Stimulated activated CD8-positive, alpha-beta memory T cell treated with anti-CD3 and anti-CD28 coated beads, Interleukin-4, amount 100 ng/mL, for 1 hour (primary cell): ENCODE data around the gene CRIP3.

ENCODE experiments used
- DNase-seq, 2 donors: peaks; one replicate each; pipeline ENCODE4 v3.0.0-alpha.2; 2020; ENCODE audit warnings: low read depth in 2 of 2, low spot score in 1 of 2

The CRIP3 gene

DNA sequence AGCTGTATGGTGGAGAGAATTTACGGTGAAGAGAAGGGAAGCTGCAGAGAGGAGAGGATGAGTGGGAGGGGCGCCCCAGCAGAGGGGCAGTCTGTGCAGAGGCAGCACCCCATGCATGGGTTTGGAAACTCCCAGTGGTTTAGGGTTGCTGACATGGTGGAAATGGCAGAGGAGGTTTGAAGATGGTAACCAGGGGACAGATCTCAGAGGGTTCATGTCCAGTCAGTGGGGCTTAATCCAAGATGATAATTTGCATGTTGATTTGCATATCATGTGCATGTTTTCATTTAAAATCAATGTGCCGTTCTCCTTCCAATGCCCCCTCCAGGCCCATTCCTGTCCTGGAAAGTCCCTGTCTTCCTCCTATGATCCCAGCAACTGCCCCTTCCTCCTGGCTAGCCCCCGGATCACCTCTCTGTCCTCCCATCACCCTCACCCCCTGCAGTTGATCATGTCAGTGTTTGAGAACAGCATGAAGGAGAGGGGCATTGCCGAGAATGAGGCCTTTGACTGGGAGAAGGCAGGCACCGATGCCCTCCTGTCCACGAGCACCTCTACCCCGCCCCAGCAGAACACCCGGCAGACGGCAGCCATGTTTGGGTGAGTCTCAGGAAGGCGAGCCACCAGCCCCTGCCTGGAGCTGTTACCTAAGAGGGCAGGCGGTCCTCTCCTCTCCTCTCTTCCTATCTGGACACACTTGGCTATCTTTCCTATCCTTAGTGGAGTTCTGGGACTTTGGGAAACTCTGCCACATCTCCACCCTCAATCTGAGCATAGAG lies 51.1 kb downstream of the CRIP3 start:
- DNase-seq = no peak

DNA sequence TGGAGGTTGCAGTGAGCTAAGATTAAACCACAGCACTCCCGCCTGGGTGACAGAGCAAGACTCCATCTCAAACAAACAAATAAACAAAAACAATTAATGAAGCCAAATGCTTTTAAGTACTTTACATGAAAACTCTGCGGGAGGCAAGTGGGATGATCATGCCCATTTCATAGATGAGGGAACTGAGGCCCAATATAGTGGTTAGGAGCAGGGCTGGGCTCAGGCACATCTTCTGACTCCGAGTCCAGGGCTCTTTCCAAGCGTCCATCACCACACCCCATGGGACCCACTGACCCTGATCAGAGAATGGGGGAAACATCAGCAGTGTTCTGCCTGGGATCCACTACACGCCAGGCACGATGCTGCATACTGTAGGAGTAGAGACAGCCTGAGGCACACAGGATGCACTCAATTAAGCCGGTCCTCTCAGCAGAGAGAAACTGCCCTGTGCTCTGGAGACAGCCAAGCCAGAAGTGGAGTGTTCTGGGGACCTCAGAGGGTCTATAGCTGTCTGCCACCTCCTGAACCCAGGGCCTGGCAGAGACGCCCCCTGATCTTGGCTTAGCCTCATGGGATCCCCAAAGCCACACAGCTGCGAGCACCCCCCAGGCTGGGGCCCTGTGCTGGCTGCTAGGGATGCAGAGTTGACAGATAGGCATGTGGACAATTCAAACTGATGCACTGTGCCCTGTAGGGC lies 51.8 kb downstream of the CRIP3 start:
- no peak for DNase-seq
